Mononuclear cell (primary cell): Measurements from ENCODE around the gene MCTP1. TPM values are rescaled to one million over a fixed set of nuclear protein-coding genes. Genes with fewer than 3 reads are reported as not detected.

Experiments
- H3K27me3 ChIP-seq: 2 replicates; pipeline ENCODE4 v1.6.0; 2011; ENCODE audit warnings: low read length, control low read depth; ENCODE audit not compliant: insufficient read depth
- H3K4me1 ChIP-seq: 2 replicates; pipeline ENCODE4 v1.5.1; 2011; ENCODE audit warnings: mild to moderate bottlenecking, low read length, control low read depth; ENCODE audit not compliant: insufficient read depth
- H3K4me3 ChIP-seq: 2 replicates; pipeline ENCODE4 v1.5.1; 2011; ENCODE audit warnings: mild to moderate bottlenecking, low read length, moderate library complexity
- H3K9me3 ChIP-seq: 2 replicates; pipeline ENCODE4 v1.5.1; 2011; ENCODE audit warnings: low read depth, mild to moderate bottlenecking, control low read depth, low read length
- total RNA-seq: library from RNA; depleted of rRNA; stranded (reverse); fragments of >200 nt; gene quantifications from one replicate; pipeline ENCODE4 v1.2.3, GENCODE V29; 2012

Gene MCTP1
- total RNA-seq, 1 donor = 33.6 TPM

- no peaks in the 10 kb centered on the region for H3K4me1 ChIP-seq
- no peaks in the 10 kb centered on the region for H3K27me3 ChIP-seq
- no peak overlapping the region for H3K4me3 ChIP-seq
- no peaks in the 10 kb centered on the region for H3K9me3 ChIP-seq
Measured at GRCh38 chr5:94691291-94691690, 593.6 kb downstream of the MCTP1 start.

GRCh38 chr5:94690778-94691177 is 594.1 kb downstream of the MCTP1 start:
- H3K27me3 ChIP-seq = no peaks in the 10 kb centered on the region
- no peak overlapping the region for H3K4me3 ChIP-seq
- no peaks in the 10 kb centered on the region for H3K4me1 ChIP-seq
- H3K9me3 ChIP-seq = no peaks in the 10 kb centered on the region

- no peaks in the 10 kb centered on the region for H3K9me3 ChIP-seq
- H3K4me1 ChIP-seq = no peaks in the 10 kb centered on the region
- no peak overlapping the region for H3K4me3 ChIP-seq
- H3K27me3 ChIP-seq = no peaks in the 10 kb centered on the region
Measured at GRCh38 chr5:94689908-94690307, 595.0 kb downstream of the MCTP1 start.

GRCh38 chr5:94682814-94683520 is 601.9 kb downstream of the MCTP1 start:
- H3K27me3 ChIP-seq = no peaks in the 10 kb centered on the region
- no peaks in the 10 kb centered on the region for H3K9me3 ChIP-seq
- no peak overlapping the region for H3K4me3 ChIP-seq
- H3K4me1 ChIP-seq = no peaks in the 10 kb centered on the region

GRCh38 chr5:94675965-94676618 is 608.8 kb downstream of the MCTP1 start:
- no peaks in the 10 kb centered on the region for H3K27me3 ChIP-seq
- H3K9me3 ChIP-seq = no peaks in the 10 kb centered on the region
- no peaks in the 10 kb centered on the region for H3K4me1 ChIP-seq
- H3K4me3 ChIP-seq = no peak overlapping the region

- H3K4me1 ChIP-seq = no peaks in the 10 kb centered on the region
- no peaks in the 10 kb centered on the region for H3K9me3 ChIP-seq
- no peaks in the 10 kb centered on the region for H3K27me3 ChIP-seq
- H3K4me3 ChIP-seq = no peak overlapping the region
Measured at GRCh38 chr5:94674490-94675382, 610.2 kb downstream of the MCTP1 start.

GRCh38 chr5:94672746-94673145 is 612.1 kb downstream of the MCTP1 start:
- no peaks in the 10 kb centered on the region for H3K9me3 ChIP-seq
- H3K4me1 ChIP-seq = no peaks in the 10 kb centered on the region
- no peaks in the 10 kb centered on the region for H3K27me3 ChIP-seq
- no peak overlapping the region for H3K4me3 ChIP-seq

GRCh38 chr5:94670726-94671125 is 614.2 kb downstream of the MCTP1 start:
- Histone ChIP-seq H3K27me3 (no peaks in the 10 kb centered on the region), H3K4me3 (no peak overlapping the region), H3K9me3 (no peaks in the 10 kb centered on the region), H3K4me1 (no peaks in the 10 kb centered on the region)

- Histone ChIP-seq H3K27me3 (no peaks in the 10 kb centered on the region), H3K4me1 (no peaks in the 10 kb centered on the region), H3K9me3 (no peaks in the 10 kb centered on the region), H3K4me3 (no peak overlapping the region)
Measured at GRCh38 chr5:94667937-94668336, 617.0 kb downstream of the MCTP1 start.

- Histone ChIP-seq H3K4me3 (no peak overlapping the region), H3K9me3 (peaks cover 30% of the 10 kb centered on the region), H3K4me1 (no peaks in the 10 kb centered on the region), H3K27me3 (no peaks in the 10 kb centered on the region)
Measured at GRCh38 chr5:94661086-94661485, 623.8 kb downstream of the MCTP1 start.

- Histone ChIP-seq H3K4me3 (no peak overlapping the region), H3K27me3 (no peaks in the 10 kb centered on the region), H3K4me1 (no peaks in the 10 kb centered on the region), H3K9me3 (peaks cover 36% of the 10 kb centered on the region)
Measured at GRCh38 chr5:94660506-94660905, 624.4 kb downstream of the MCTP1 start.

GRCh38 chr5:94658272-94658671 is 626.6 kb downstream of the MCTP1 start:
- H3K9me3 ChIP-seq = peaks cover 43% of the 10 kb centered on the region

More at GRCh38 chr5:94658272-94658671, 626.6 kb downstream of the MCTP1 start:
- H3K27me3 ChIP-seq = no peaks in the 10 kb centered on the region
- no peak overlapping the region for H3K4me3 ChIP-seq
- H3K4me1 ChIP-seq = no peaks in the 10 kb centered on the region
